Activated naive CD8-positive, alpha-beta T cell treated with anti-CD3 and anti-CD28 coated beads, Interleukin-2, amount 50 U/mL, for 16 hours (primary cell): ENCODE data around the gene CHTOP.

ENCODE experiments used
- DNase-seq: peaks from one replicate; pipeline ENCODE4 v3.0.0-alpha.2; 2020; ENCODE audit warnings: low read depth, low spot score

Gene CHTOP

DNA sequence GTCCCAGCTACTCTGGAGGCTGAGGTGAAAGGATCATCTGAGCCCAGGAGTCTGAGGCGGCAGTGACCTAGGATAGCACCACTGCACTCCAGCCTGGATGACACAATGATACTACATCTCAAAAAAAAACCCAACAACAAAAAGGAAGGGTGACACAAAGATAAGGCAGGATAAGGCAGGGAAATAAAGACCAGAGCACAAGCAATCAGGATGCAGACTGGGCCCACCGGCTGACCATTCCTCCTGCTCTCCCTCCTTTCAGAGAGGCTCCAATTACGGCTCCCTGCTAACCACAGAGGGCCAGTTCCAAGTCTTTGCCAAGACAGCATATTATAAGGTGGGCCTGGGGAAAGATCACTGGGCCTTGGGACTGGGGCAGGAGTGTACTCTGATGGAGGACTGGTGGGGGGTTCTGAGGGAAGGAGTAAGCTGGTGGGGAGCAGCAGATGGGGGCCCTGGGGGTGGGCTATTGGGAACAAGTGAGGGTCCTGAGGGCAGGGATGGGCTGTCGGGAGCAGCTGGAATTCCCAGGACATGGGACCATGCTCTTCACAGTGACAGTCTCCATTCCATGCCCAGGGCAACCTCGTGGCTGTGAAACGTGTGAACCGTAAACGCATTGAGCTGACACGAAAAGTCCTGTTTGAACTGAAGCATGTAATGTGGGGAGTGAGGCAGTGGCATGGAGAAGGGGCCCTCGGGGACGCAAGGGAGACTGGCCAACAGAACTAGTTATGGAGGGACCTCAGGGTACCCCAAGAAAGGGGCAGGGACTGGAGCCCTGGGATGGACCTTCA lies 51.9 kb downstream of the CHTOP start:
- DNase-seq, result no peak

DNA sequence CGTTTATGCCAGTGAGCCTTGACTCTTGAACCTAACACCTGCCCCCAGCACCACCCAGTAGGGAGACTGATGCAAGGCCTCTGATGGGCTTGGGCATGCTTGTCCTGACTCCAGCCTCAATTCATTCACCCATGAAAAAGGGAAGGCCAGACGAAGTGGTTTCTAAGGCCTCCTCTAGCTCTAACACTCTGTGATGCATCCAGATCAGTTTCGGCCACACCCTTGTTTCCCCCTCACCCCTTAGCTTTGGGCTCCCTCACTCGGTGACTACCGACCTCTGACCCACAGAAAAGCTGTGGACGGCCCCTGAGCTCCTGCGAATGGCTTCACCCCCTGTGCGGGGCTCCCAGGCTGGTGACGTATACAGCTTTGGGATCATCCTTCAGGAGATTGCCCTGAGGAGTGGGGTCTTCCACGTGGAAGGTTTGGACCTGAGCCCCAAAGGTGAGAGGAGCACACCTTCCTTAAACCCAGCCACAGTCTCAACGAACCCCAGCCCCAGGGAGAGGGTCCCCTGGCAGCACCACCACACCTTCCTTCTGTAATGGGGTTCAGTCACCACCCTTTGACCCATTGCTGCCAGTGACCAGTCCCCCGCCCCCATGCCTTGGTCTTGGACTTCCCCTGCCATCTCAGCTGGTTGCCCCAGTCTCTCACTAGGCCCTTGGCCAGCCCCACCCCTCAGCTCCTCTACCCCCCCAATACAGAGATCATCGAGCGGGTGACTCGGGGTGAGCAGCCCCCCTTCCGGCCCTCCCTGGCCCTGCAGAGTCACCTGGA lies 53.7 kb downstream of the CHTOP start:
- DNase-seq, result no peak

DNA sequence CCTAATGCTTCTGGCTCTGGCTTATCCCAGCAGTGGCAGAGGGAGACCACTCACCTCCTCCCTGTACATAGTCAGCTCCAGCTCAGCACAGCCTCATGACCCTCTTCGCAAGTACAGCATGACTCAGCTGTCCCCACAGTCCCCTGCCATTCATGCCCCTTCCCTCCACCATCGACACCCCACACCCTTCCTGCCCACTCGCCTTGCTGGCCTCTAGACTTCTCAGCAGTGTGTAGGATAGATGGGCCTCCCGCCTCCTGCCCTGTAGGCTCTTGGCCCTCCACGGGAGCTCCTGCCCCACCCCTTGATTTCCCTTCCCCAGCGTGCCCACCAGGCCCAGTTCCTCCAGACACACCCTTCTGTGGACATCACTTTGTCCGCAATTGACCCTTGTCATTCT lies 54.4 kb downstream of the CHTOP start:
- DNase-seq, result no peak

DNA sequence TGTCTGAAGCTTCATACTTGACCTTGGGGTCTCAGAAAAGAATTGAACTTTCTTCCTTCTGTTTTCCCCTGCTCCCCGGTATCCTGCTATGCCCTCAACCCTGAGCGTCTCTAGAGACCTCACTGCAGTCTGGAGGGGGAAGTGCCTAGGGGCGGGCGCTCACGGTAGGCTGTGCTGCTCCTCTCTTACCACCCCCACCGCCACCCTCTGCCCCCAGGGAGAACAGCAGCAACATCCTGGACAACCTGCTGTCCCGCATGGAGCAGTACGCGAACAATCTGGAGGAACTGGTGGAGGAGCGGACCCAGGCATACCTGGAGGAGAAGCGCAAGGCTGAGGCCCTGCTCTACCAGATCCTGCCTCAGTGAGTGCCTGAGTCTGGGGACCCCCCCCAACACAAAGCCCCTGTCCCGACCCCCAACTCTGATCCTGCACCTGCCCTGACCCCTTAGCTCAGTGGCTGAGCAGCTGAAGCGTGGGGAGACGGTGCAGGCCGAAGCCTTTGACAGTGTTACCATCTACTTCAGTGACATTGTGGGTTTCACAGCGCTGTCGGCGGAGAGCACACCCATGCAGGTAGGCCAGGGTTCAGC lies 55.0 kb downstream of the CHTOP start:
- DNase-seq, result no peak

GRCh38 chr1:153693466-153693865 lies 59.6 kb downstream of the CHTOP start:
- no peak for DNase-seq
